K562 (cell line): ENCODE data around the gene ST3GAL3. TPM values are rescaled to one million over a fixed set of nuclear protein-coding genes. Genes with fewer than 3 reads are reported as not detected.

Experiments used
- ATAC-seq: fragments of 200-7000 bp; cut with Tn5 transposase; 3 replicates; pipeline ENCODE4 v1.9.1; 2020; ENCODE audit warnings: moderate library complexity
- BruUV-seq: library from RNA; stranded (reverse); fragments of 400-500 nt; replicated peaks from 2 replicates; lab custom pipeline; 2021; lab: Mats Ljungman, UMichigan
- CTCF ChIA-PET: fragments of 300-600 bp; formaldehyde crosslinking; extraction: SDS; loops from one replicate; lab custom pipeline; 2021; ENCODE audit warnings: low intra/inter-chr PET ratio; lab: Yijun Ruan, JAX
- POLR2A ChIA-PET: fragments of 300-600, 350-650 bp; sonication (Branson Sonifier 250); formaldehyde crosslinking; extraction: SDS; loops from one replicate; lab custom pipeline; 2021; ENCODE audit warnings: antibody characterized with exemption, inconsistent platforms; lab: Yijun Ruan, JAX
- DNase-seq, 4 experiments: peaks; one replicate each; pipeline versions ENCODE4 v3.0.0 to v3.0.0-alpha.2; 2011 to 2018; ENCODE audit warnings: low spot score in 3 of 4, mixed read lengths in 3 of 4; ENCODE audit errors: extremely low read depth in 1 of 4
- FAIRE-seq: peaks from 2 replicates; lab custom pipeline; 2011; peaks lifted over from hg19 to GRCh38; lab: Jason Lieb, UNC
- H2AFZ ChIP-seq: 2 replicates; pipeline ENCODE4 v1.6.0; 2011; ENCODE audit warnings: low read depth, low read length, control low read depth, inconsistent platforms
- H3K27ac ChIP-seq: fragments of 200-600 bp; 3 replicates; pipeline ENCODE4 v1.8.0; 2011; ENCODE audit warnings: low read depth, mild to moderate bottlenecking, control low read depth, inconsistent platforms, low read length, moderate library complexity, mixed read lengths; ENCODE audit errors: extremely low read depth
- H3K27me3 ChIP-seq, 2 experiments: fragments of 300-600 bp in 1 of 2; 2 replicates in 1 of 2; 3 replicates in 1 of 2; pipeline versions ENCODE4 v1.6.0 to v1.8.0; 2011; ENCODE audit warnings: inconsistent platforms in 2 of 2, low read length in 2 of 2, mild to moderate bottlenecking in 1 of 2, mixed read lengths in 1 of 2, moderate library complexity in 1 of 2; ENCODE audit not compliant: control insufficient read depth in 2 of 2, insufficient read depth in 2 of 2
- H3K36me3 ChIP-seq: fragments of 300-600 bp; 3 replicates; pipeline ENCODE4 v1.8.0; 2011; ENCODE audit warnings: mild to moderate bottlenecking, low read length, inconsistent platforms; ENCODE audit not compliant: control insufficient read depth, insufficient read depth
- H3K4me1 ChIP-seq, 2 experiments: fragments of 200-600 bp in 1 of 2; replicated peaks in 1 of 2; 2 replicates in 1 of 2; 3 replicates in 1 of 2; pipeline versions ENCODE4 v1.5.1 to v1.8.0; 2011; ENCODE audit warnings: inconsistent platforms in 2 of 2, low read length in 2 of 2, mild to moderate bottlenecking in 1 of 2, mixed read lengths in 1 of 2, moderate library complexity in 1 of 2; ENCODE audit not compliant: control insufficient read depth in 2 of 2, insufficient read depth in 2 of 2
- H3K4me2 ChIP-seq: 2 replicates; pipeline ENCODE4 v1.6.1; 2011; ENCODE audit warnings: low read length, control low read depth, inconsistent platforms, mixed read lengths; ENCODE audit not compliant: insufficient read depth
- H3K4me3 ChIP-seq: fragments of 200-600 bp; sonication (generic), shearing (Covaris generic); 2 replicates; pipeline ENCODE4 v1.5.1; 2016; ENCODE audit warnings: control low read depth, inconsistent platforms
- H3K79me2 ChIP-seq: fragments of 200-600 bp; 3 replicates; pipeline ENCODE4 v1.8.0; 2011; ENCODE audit warnings: low read length, inconsistent platforms; ENCODE audit not compliant: control insufficient read depth, insufficient read depth
- H3K9ac ChIP-seq, 2 experiments: 2 replicates each; pipeline versions ENCODE4 v1.6.0 to v1.6.1; 2011; ENCODE audit warnings: low read depth in 2 of 2, low read length in 2 of 2, control low read depth in 1 of 2, inconsistent platforms in 1 of 2, mild to moderate bottlenecking in 1 of 2, mixed read lengths in 1 of 2; ENCODE audit not compliant: insufficient read depth in 1 of 2
- H3K9me1 ChIP-seq: one replicate; pipeline ENCODE4 v1.6.0; 2011; ENCODE audit warnings: inconsistent platforms, mild to moderate bottlenecking, low read length, moderate library complexity; ENCODE audit not compliant: control insufficient read depth, insufficient read depth
- H3K9me3 ChIP-seq: replicated peaks from 2 replicates; pipeline ENCODE4 v1.5.1; 2011; ENCODE audit warnings: low read depth, low read length, inconsistent platforms; ENCODE audit not compliant: control insufficient read depth, insufficient read depth
- H4K20me1 ChIP-seq: replicated peaks from 2 replicates; pipeline ENCODE4 v1.6.1; 2011; ENCODE audit warnings: low read length, inconsistent platforms, mixed read lengths; ENCODE audit not compliant: control insufficient read depth, insufficient read depth
- BCOR ChIP-seq: fragments of 450-650 bp; IDR thresholded peaks from 2 replicates; pipeline ENCODE4 v1.6.1; 2016
- KLF10 ChIP-seq: fragments of 250-450 bp; sonication (Bioruptor Pico); IDR thresholded peaks from 2 replicates; pipeline ENCODE4 v1.6.1; 2021; ENCODE audit warnings: matching md5 sums
- MAFF ChIP-seq: IDR thresholded peaks from 2 replicates; pipeline ENCODE4 v1.6.1; 2012; ENCODE audit warnings: low read length, improper control_type of control experiment
- NUFIP1 ChIP-seq: fragments of 450-650 bp; IDR thresholded peaks from 2 replicates; pipeline ENCODE4 v1.6.1; 2018; ENCODE audit not compliant: partially characterized antibody
- RFX1 ChIP-seq: fragments of 450-650 bp; IDR thresholded peaks from 2 replicates; pipeline ENCODE4 v1.6.1; 2016; ENCODE audit warnings: mild to moderate bottlenecking, moderate library complexity
- ZFX ChIP-seq: sonication (generic); formaldehyde crosslinking; IDR thresholded peaks from 2 replicates; pipeline ENCODE4 v1.8.0; 2022; ENCODE audit warnings: mild to moderate bottlenecking, missing genetic modification reagents, moderate library complexity
- in situ Hi-C: fragments of 300-500 bp; cut with MboI; formaldehyde crosslinking; loops from 4 replicates; pipeline ENCODE4 v1.15.0; 2018; ENCODE audit warnings: inconsistent platforms, mixed read lengths
- intact Hi-C: fragments of 100-400 bp; cut with micrococcal nuclease; formaldehyde crosslinking; loops from 2 replicates; pipeline ENCODE4 v1.14.2; 2022
- polyA plus RNA-seq, 8 experiments: library from polyadenylated mRNA; depleted of rRNA in 4 of 8; stranded (reverse) in 5 of 8; unstranded in 3 of 8; fragments of >200 nt; fragmentation: Nextera tagmentation in 2 of 8; fragmentation: Illumina TruSeq in 1 of 8; extraction: Ambion mirVana in 2 of 8; extraction: Trizol in 1 of 8; gene quantifications; 2 replicates each; pipeline versions ENCODE4 v1.2.1 to v1.2.3, GENCODE V29; 2011 to 2014; ENCODE audit warnings: inconsistent platforms in 1 of 8, missing spikeins in 1 of 8
- total RNA-seq, 7 experiments: library from RNA; depleted of rRNA in 6 of 7; stranded (reverse); fragments of >200 nt in 6 of 7; fragmentation: Illumina TruSeq in 2 of 7; extraction: Trizol in 2 of 7; gene quantifications; 2 replicates each; pipeline versions ENCODE4 v1.2.1 to v1.2.3, GENCODE V29; 2011 to 2021; ENCODE audit warnings: low replicate concordance in 1 of 7
- TF ChIP-seq, protein P1 (sequence below): fragments of 450-650 bp; IDR thresholded peaks from 2 replicates; pipeline ENCODE4 v1.6.1; 2014; ENCODE audit warnings: low read depth, mild to moderate bottlenecking, moderate library complexity, borderline replicate concordance

The ST3GAL3 gene
- total and polyA plus RNA-seq, 9 of the 15 experiments (the other 6 are each of a cell fraction or from before 2014, with no cell fraction given): 1.2 to 18.9 (median 11.0) TPM

- no peak overlapping the region for H2AFZ ChIP-seq
- peaks cover 5% of the 10 kb centered on the region; the same call in 2 of the 3 replicates for H3K36me3 ChIP-seq
- no peak for TF ChIP-seq RFX1
- TF ChIP-seq, protein P1, sequence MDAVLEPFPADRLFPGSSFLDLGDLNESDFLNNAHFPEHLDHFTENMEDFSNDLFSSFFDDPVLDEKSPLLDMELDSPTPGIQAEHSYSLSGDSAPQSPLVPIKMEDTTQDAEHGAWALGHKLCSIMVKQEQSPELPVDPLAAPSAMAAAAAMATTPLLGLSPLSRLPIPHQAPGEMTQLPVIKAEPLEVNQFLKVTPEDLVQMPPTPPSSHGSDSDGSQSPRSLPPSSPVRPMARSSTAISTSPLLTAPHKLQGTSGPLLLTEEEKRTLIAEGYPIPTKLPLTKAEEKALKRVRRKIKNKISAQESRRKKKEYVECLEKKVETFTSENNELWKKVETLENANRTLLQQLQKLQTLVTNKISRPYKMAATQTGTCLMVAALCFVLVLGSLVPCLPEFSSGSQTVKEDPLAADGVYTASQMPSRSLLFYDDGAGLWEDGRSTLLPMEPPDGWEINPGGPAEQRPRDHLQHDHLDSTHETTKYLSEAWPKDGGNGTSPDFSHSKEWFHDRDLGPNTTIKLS: no peak
- TF ChIP-seq ZFX: no peak
- TF ChIP-seq KLF10 (CRISPR knock-in tag): no peak
- no peak for TF ChIP-seq BCOR
- no peak for TF ChIP-seq MAFF
- no peak for TF ChIP-seq NUFIP1
- TF ChIP-seq, all 486 proteins: peak for 0
- no peak overlapping the region for H3K9ac ChIP-seq
- in situ Hi-C loops: loop anchor here (5.0 kb wide), 1 partner anchor 158 kb away; the partner anchor contains the start of gene ARTN
- intact Hi-C loops: no loop called here
- DNase-seq (no peak), ATAC-seq (no peak), FAIRE-seq (no peak)
- H4K20me1 ChIP-seq: no peaks in the 10 kb centered on the region; the same call in 1 of the 2 replicates
- no peaks in the 10 kb centered on the region for H3K27me3 ChIP-seq
- H3K4me3 ChIP-seq: no peak overlapping the region
- H3K9me1 ChIP-seq: no peaks in the 10 kb centered on the region
- H3K4me1 ChIP-seq: peaks cover 4 to 14% of the 10 kb centered on the region in 2 experiments; a peak in 4 of 5 replicates
- ChIA-PET POLR2A (no interaction called here), CTCF (no interaction called here)
- no peak overlapping the region for H3K27ac ChIP-seq
- no peaks in the 10 kb centered on the region for H3K9me3 ChIP-seq
- H3K79me2 ChIP-seq: no peaks in the 10 kb centered on the region
- no peak overlapping the region for H3K4me2 ChIP-seq
- BruUV-seq: no TSS peak
Measured at GRCh38 chr1:43773821-43774220, 66.5 kb downstream of the ST3GAL3 start.
